GM23338 (cell line): ENCODE data around the gene PROC. TPM values are rescaled to one million over a fixed set of nuclear protein-coding genes. Genes with fewer than 3 reads are reported as not detected.

Experiments used
- ATAC-seq: fragments of 200-7000 bp; cut with Tn5 transposase; 3 replicates; pipeline ENCODE4 v1.9.1; 2020
- DNase-seq: peaks from one replicate; pipeline ENCODE4 v3.0.0-alpha.2; 2015; ENCODE audit warnings: low spot score
- H2AFZ ChIP-seq: fragments of 200-600 bp; sonication (generic); 2 replicates; pipeline ENCODE4 v1.8.0; 2016; ENCODE audit warnings: antibody characterized with exemption, mild to moderate bottlenecking, moderate library complexity
- H3F3A ChIP-seq: fragments of 200-600 bp; sonication (generic); replicated peaks from 2 replicates; pipeline ENCODE4 v1.8.0; 2017; ENCODE audit warnings: antibody characterized with exemption, mixed run types, low read depth
- H3K27ac ChIP-seq: fragments of 200-600 bp; sonication (generic); 2 replicates; pipeline ENCODE4 v1.6.1; 2016; ENCODE audit warnings: low read depth
- H3K27me3 ChIP-seq: fragments of 200-600 bp; sonication (generic); 2 replicates; pipeline ENCODE4 v1.8.0; 2016; ENCODE audit warnings: mild to moderate bottlenecking, mixed run types, moderate library complexity; ENCODE audit not compliant: insufficient read depth
- H3K36me3 ChIP-seq: fragments of 200-600 bp; sonication (generic); 2 replicates; pipeline ENCODE4 v1.8.0; 2016; ENCODE audit warnings: mild to moderate bottlenecking; ENCODE audit not compliant: insufficient read depth
- H3K4me1 ChIP-seq: fragments of 200-600 bp; sonication (generic); 2 replicates; pipeline ENCODE4 v1.8.0; 2016; ENCODE audit warnings: mild to moderate bottlenecking, moderate library complexity; ENCODE audit not compliant: insufficient read depth
- H3K4me2 ChIP-seq: fragments of 200-600 bp; sonication (generic); 2 replicates; pipeline ENCODE4 v1.7.1; 2017; ENCODE audit warnings: mixed run types
- H3K4me3 ChIP-seq: fragments of 200-600 bp; sonication (generic); 2 replicates; pipeline ENCODE4 v1.6.1; 2016; ENCODE audit warnings: mixed run types
- H3K79me2 ChIP-seq: fragments of 200-600 bp; sonication (generic); replicated peaks from 2 replicates; pipeline ENCODE4 v1.8.0; 2017; ENCODE audit warnings: mild to moderate bottlenecking; ENCODE audit not compliant: insufficient read depth
- H3K9me2 ChIP-seq: fragments of 200-600 bp; sonication (generic); 2 replicates; pipeline ENCODE4 v1.8.0; 2017; ENCODE audit not compliant: insufficient read depth
- H4K20me1 ChIP-seq: fragments of 200-600 bp; sonication (generic); replicated peaks from 2 replicates; pipeline ENCODE4 v1.8.0; 2017; ENCODE audit warnings: mild to moderate bottlenecking; ENCODE audit not compliant: insufficient read depth
- H3K27ac Mint-ChIP-seq: 2 replicates; pipeline ENCODE4 v1.8.0; 2020; ENCODE audit warnings: inconsistent platforms, mild to moderate bottlenecking, moderate library complexity, mixed read lengths
- H3K27me3 Mint-ChIP-seq: 3 replicates; pipeline ENCODE4 v1.8.0; 2022; ENCODE audit warnings: low read depth, mild to moderate bottlenecking, moderate library complexity, mixed read lengths, inconsistent platforms; ENCODE audit not compliant: insufficient read depth, poor library complexity
- H3K36me3 Mint-ChIP-seq: 3 replicates; pipeline ENCODE4 v1.8.0; 2021; ENCODE audit warnings: low read depth, mild to moderate bottlenecking, inconsistent platforms, moderate library complexity, mixed read lengths
- H3K4me1 Mint-ChIP-seq: 3 replicates; pipeline ENCODE4 v1.8.0; 2020; ENCODE audit warnings: mild to moderate bottlenecking, inconsistent platforms, mixed read lengths
- H3K4me3 Mint-ChIP-seq: 3 replicates; pipeline ENCODE4 v1.8.0; 2021; ENCODE audit warnings: moderate library complexity, mild to moderate bottlenecking, inconsistent platforms, mixed read lengths
- H3K9me3 Mint-ChIP-seq: 3 replicates; pipeline ENCODE4 v1.8.0; 2020; ENCODE audit warnings: moderate library complexity, mild to moderate bottlenecking, inconsistent platforms, mixed read lengths
- CTCF ChIP-seq, 2 experiments: fragments of 200-600 bp in 1 of 2; sonication (generic) in 1 of 2; conservative IDR thresholded peaks; 2 replicates each; pipeline versions ENCODE4 v1.5.1 to v1.6.1; 2016 to 2017; ENCODE audit warnings: antibody characterized with exemption in 2 of 2, low read depth in 2 of 2, mild to moderate bottlenecking in 2 of 2, moderate library complexity in 1 of 2
- EZH2 ChIP-seq: fragments of 200-600 bp; sonication (generic); IDR thresholded peaks from one replicate; pipeline ENCODE4 v1.8.0; 2017; ENCODE audit warnings: antibody characterized with exemption, mild to moderate bottlenecking, low read depth; ENCODE audit not compliant: unreplicated experiment
- POLR2AphosphoS5 ChIP-seq: IDR thresholded peaks from 2 replicates; pipeline ENCODE4 v1.6.1; 2016; ENCODE audit warnings: antibody characterized with exemption, low read depth
- REST ChIP-seq: IDR thresholded peaks from one replicate; pipeline ENCODE4 v1.6.1; 2018; ENCODE audit warnings: antibody characterized with exemption; ENCODE audit not compliant: unreplicated experiment
- STAT1 ChIP-seq: IDR thresholded peaks from one replicate; pipeline ENCODE4 v1.6.1; 2016; ENCODE audit warnings: antibody characterized with exemption; ENCODE audit not compliant: unreplicated experiment
- polyA plus RNA-seq: library from polyadenylated mRNA; unstranded; fragments of >200 nt; fragmentation: Nextera tagmentation; extraction: Ambion mirVana; gene quantifications from 2 replicates; pipeline ENCODE4 v1.2.1, GENCODE V29; 2016
- total RNA-seq: library from RNA; depleted of rRNA; stranded (reverse); fragments of >200 nt; shearing (Covaris generic); gene quantifications from 2 replicates; pipeline ENCODE4 v1.2.3, GENCODE V29; 2014

PROC gene
- total and polyA plus RNA-seq, 2 experiments from 2014 or later = 1.7 to 2.4 TPM

- H3K79me2 ChIP-seq = no peaks in the 10 kb centered on the region
- no peaks in the 10 kb centered on the region for H4K20me1 ChIP-seq
- no peaks in the 10 kb centered on the region for H3F3A ChIP-seq
- H3K27ac Mint-ChIP-seq = no peak overlapping the region
- no peaks in the 10 kb centered on the region; the same call in 2 of the 3 replicates for H3K36me3 Mint-ChIP-seq
- TF ChIP-seq STAT1 (no peak), CTCF (conservative IDR thresholded peaks at IDR 0.05; ENCODE audit: low read depth in 2 of 2) (no peak), EZH2 (no peak), POLR2AphosphoS5 (peak; percentile 68)
- H3K4me1 Mint-ChIP-seq = peaks cover 11% of the 10 kb centered on the region
- H3K9me2 ChIP-seq = no peaks in the 10 kb centered on the region
- peak; percentile 77 for DNase-seq
- peak overlapping the region; percentile 99 for H2AFZ ChIP-seq
- H3K9me3 Mint-ChIP-seq = no peaks in the 10 kb centered on the region; the same call in none of the 3 replicates
- H3K4me1 ChIP-seq = peaks cover 12% of the 10 kb centered on the region; the same call in 1 of the 2 replicates
- H3K27me3 Mint-ChIP-seq = peaks cover 45% of the 10 kb centered on the region
- peak; percentile 75 for ATAC-seq
- H3K36me3 ChIP-seq = no peaks in the 10 kb centered on the region
- peaks cover 45% of the 10 kb centered on the region for H3K27me3 ChIP-seq
- H3K4me3 ChIP-seq = peak overlapping the region; percentile 88
- no peak overlapping the region for H3K27ac ChIP-seq
- peak overlapping the region; percentile 80 for H3K4me2 ChIP-seq
- H3K4me3 Mint-ChIP-seq = peak overlapping the region; percentile 73
Measured at GRCh38 chr2:127422559-127423477, 4.6 kb downstream of the PROC start.

- H3K4me3 Mint-ChIP-seq = peak overlapping the region; percentile 65
- peak; percentile 52 for ATAC-seq
- peak; percentile 53 for DNase-seq
- peak overlapping the region; percentile 80 for H3K4me2 ChIP-seq
- peak overlapping the region; percentile 99 for H2AFZ ChIP-seq
- no peaks in the 10 kb centered on the region; the same call in 2 of the 3 replicates for H3K36me3 Mint-ChIP-seq
- peaks cover 41% of the 10 kb centered on the region for H3K27me3 ChIP-seq
- no peak overlapping the region for H3K27ac ChIP-seq
- no peaks in the 10 kb centered on the region for H3F3A ChIP-seq
- H3K4me1 Mint-ChIP-seq = peaks cover 11% of the 10 kb centered on the region
- H3K27me3 Mint-ChIP-seq = peaks cover 40% of the 10 kb centered on the region
- no peaks in the 10 kb centered on the region for H4K20me1 ChIP-seq
- H3K9me2 ChIP-seq = no peaks in the 10 kb centered on the region
- peaks cover 12% of the 10 kb centered on the region; the same call in 1 of the 2 replicates for H3K4me1 ChIP-seq
- no peaks in the 10 kb centered on the region; the same call in none of the 3 replicates for H3K9me3 Mint-ChIP-seq
- H3K27ac Mint-ChIP-seq = no peak overlapping the region
- no peaks in the 10 kb centered on the region for H3K36me3 ChIP-seq
- no peaks in the 10 kb centered on the region for H3K79me2 ChIP-seq
- H3K4me3 ChIP-seq = peak overlapping the region; percentile 88
- no peak for TF ChIP-seq STAT1
- no peak for TF ChIP-seq CTCF (conservative IDR thresholded peaks at IDR 0.05; ENCODE audit: low read depth in 2 of 2)
- TF ChIP-seq EZH2 = peak; percentile 43
- TF ChIP-seq REST = no peak
Measured at GRCh38 chr2:127423478-127423843, 5.2 kb downstream of the PROC start.
